Endothelial cell of umbilical vein (primary cell): Measurements from ENCODE around the gene ZC3H12A. TPM values are rescaled to one million over a fixed set of nuclear protein-coding genes. Genes with fewer than 3 reads are reported as not detected.

Source experiments
- BruUV-seq: library from RNA; stranded (reverse); fragments of 400-500 nt; replicated peaks from 2 replicates; lab custom pipeline; 2021; lab: Mats Ljungman, UMichigan
- CTCF ChIA-PET: fragments of 300-600, 350-600 bp; sonication (Branson Sonifier 250); formaldehyde crosslinking; loops from one replicate; lab custom pipeline; 2021; ENCODE audit warnings: antibody characterized with exemption, inconsistent platforms; lab: Charles Lee
- POLR2A ChIA-PET: fragments of 300-600, 350-600 bp; sonication (Branson Sonifier 250); formaldehyde crosslinking; loops from one replicate; lab custom pipeline; 2021; ENCODE audit warnings: antibody characterized with exemption, inconsistent platforms; lab: Charles Lee
- DNase-seq: peaks from one replicate; pipeline ENCODE4 v3.0.0-alpha.2; 2011; ENCODE audit warnings: low read depth, low spot score
- FAIRE-seq: peaks from 2 replicates; lab custom pipeline; 2011; peaks lifted over from hg19 to GRCh38; lab: Jason Lieb, UNC
- H2AFZ ChIP-seq: 2 replicates; pipeline ENCODE4 v1.6.0; 2012; ENCODE audit warnings: low read depth, low read length, control low read depth, inconsistent platforms
- H3K27ac ChIP-seq: 2 replicates; pipeline ENCODE4 v1.5.1; 2011; ENCODE audit warnings: low read depth, mild to moderate bottlenecking, control low read depth, low read length, moderate library complexity; ENCODE audit not compliant: insufficient read depth
- H3K27me3 ChIP-seq, 2 experiments: 2 replicates each; pipeline versions ENCODE4 v1.6.0 to v1.6.1; 2011; ENCODE audit warnings: low read length in 2 of 2, mixed read lengths in 1 of 2; ENCODE audit not compliant: control insufficient read depth in 2 of 2, insufficient read depth in 2 of 2
- H3K36me3 ChIP-seq, 2 experiments: 2 replicates in 1 of 2; 3 replicates in 1 of 2; pipeline ENCODE4 v1.5.1; 2011; ENCODE audit warnings: low read length in 2 of 2, mild to moderate bottlenecking in 1 of 2, moderate library complexity in 1 of 2; ENCODE audit not compliant: control insufficient read depth in 2 of 2, insufficient read depth in 2 of 2; ENCODE audit errors: extremely low read depth in 1 of 2
- H3K4me1 ChIP-seq: 3 replicates; pipeline ENCODE4 v1.5.1; 2011; ENCODE audit warnings: mild to moderate bottlenecking, low read length; ENCODE audit not compliant: control insufficient read depth, insufficient read depth; ENCODE audit errors: extremely low read depth
- H3K4me2 ChIP-seq: 2 replicates; pipeline ENCODE4 v1.6.1; 2011; ENCODE audit warnings: low read length, control low read depth, mixed read lengths; ENCODE audit not compliant: insufficient read depth
- H3K4me3 ChIP-seq, 3 experiments: fragments of 200-600 bp in 1 of 3; sonication (generic), shearing (Covaris generic) in 1 of 3; replicated peaks in 1 of 3; 2 replicates each; pipeline ENCODE4 v1.5.1; 2011 to 2016; ENCODE audit warnings: control low read depth in 3 of 3, low read length in 3 of 3, mild to moderate bottlenecking in 2 of 3, inconsistent platforms in 1 of 3, low read depth in 1 of 3, moderate library complexity in 1 of 3; ENCODE audit not compliant: insufficient read depth in 1 of 3
- H3K79me2 ChIP-seq: 2 replicates; pipeline ENCODE4 v1.6.0; 2012; ENCODE audit warnings: low read length, inconsistent platforms; ENCODE audit not compliant: control insufficient read depth, insufficient read depth
- H3K9ac ChIP-seq: replicated peaks from 2 replicates; pipeline ENCODE3; 2011; ENCODE audit warnings: low read length, control low read depth; ENCODE audit not compliant: insufficient read depth; ENCODE audit errors: extremely low read depth
- H3K9me1 ChIP-seq: replicated peaks from 3 replicates; pipeline ENCODE4 v1.6.0; 2011; ENCODE audit warnings: mild to moderate bottlenecking, low read length; ENCODE audit not compliant: control insufficient read depth, insufficient read depth; ENCODE audit errors: extremely low read depth
- H3K9me3 ChIP-seq: replicated peaks from 2 replicates; pipeline ENCODE4 v1.5.1; 2012; ENCODE audit warnings: low read length, inconsistent platforms; ENCODE audit not compliant: control insufficient read depth, insufficient read depth
- H4K20me1 ChIP-seq: replicated peaks from 2 replicates; pipeline ENCODE3; 2011; ENCODE audit warnings: mild to moderate bottlenecking, low read length; ENCODE audit not compliant: control insufficient read depth, insufficient read depth; ENCODE audit errors: extremely low read depth
- CTCF ChIP-seq, 2 donors: IDR thresholded peaks; 1 replicate in 1 of 2; 2 replicates in 1 of 2; pipeline ENCODE4 v1.5.1; 2011; ENCODE audit warnings: low read length in 2 of 2, mild to moderate bottlenecking in 2 of 2, moderate library complexity in 2 of 2, control low read depth in 1 of 2, inconsistent platforms in 1 of 2, low read depth in 1 of 2; ENCODE audit not compliant: insufficient read depth in 1 of 2; ENCODE audit errors: extremely low read depth in 1 of 2
- EZH2 ChIP-seq: IDR thresholded peaks from 2 replicates; pipeline ENCODE4 v1.6.1; 2012; ENCODE audit warnings: borderline replicate concordance, low read depth, mild to moderate bottlenecking, moderate library complexity, low read length, inconsistent platforms; ENCODE audit not compliant: severe bottlenecking
- FOS ChIP-seq: IDR thresholded peaks from 2 replicates; pipeline ENCODE4 v1.6.1; 2011; ENCODE audit warnings: mild to moderate bottlenecking, low read length, moderate library complexity, borderline replicate concordance; ENCODE audit not compliant: insufficient read depth
- GATA2 ChIP-seq: IDR thresholded peaks from 2 replicates; pipeline ENCODE4 v1.7.0; 2011; ENCODE audit warnings: low read depth, mild to moderate bottlenecking, moderate library complexity, mixed read lengths, low read length; ENCODE audit not compliant: insufficient read length, insufficient read depth
- JUN ChIP-seq: IDR thresholded peaks from 2 replicates; pipeline ENCODE4 v1.6.1; 2011; ENCODE audit warnings: borderline replicate concordance, low read depth; ENCODE audit not compliant: insufficient read length, insufficient read depth
- MAX ChIP-seq: IDR thresholded peaks from 2 replicates; pipeline ENCODE4 v1.6.1; 2011; ENCODE audit not compliant: insufficient read depth, insufficient read length
- MYC ChIP-seq: IDR thresholded peaks from one replicate; pipeline ENCODE4 v1.6.1; 2011; ENCODE audit warnings: mild to moderate bottlenecking, low read depth, low read length
- POLR2A ChIP-seq: IDR thresholded peaks from 2 replicates; pipeline ENCODE4 v1.6.1; 2012; ENCODE audit warnings: low read depth, mild to moderate bottlenecking, control low read depth, low read length
- POLR2AphosphoS5 ChIP-seq: IDR thresholded peaks from 2 replicates; pipeline ENCODE4 v1.6.1; 2012; ENCODE audit warnings: low read depth, mild to moderate bottlenecking, control low read depth, low read length, moderate library complexity; ENCODE audit not compliant: insufficient read depth
- dilution Hi-C: fragments of 300-500 bp; cut with MboI; formaldehyde crosslinking; loops from one replicate; pipeline ENCODE4 v1.15.0; 2019; ENCODE audit warnings: low sequenced_read_pairs; ENCODE audit not compliant: extremely low pct_ligation_motif_present
- intact Hi-C: fragments of 100-400 bp; cut with micrococcal nuclease; formaldehyde crosslinking; loops from one replicate; pipeline ENCODE4 v1.10.0; 2022
- polyA plus RNA-seq, 4 experiments: library from polyadenylated mRNA; depleted of rRNA in 3 of 4; stranded (reverse) in 3 of 4; unstranded in 1 of 4; fragments of >200 nt; gene quantifications; 2 replicates each; pipeline versions ENCODE4 v1.2.1 to v1.2.3, GENCODE V29; 2011 to 2012; ENCODE audit warnings: missing spikeins in 1 of 4
- total RNA-seq: library from RNA; stranded (reverse); gene quantifications from 2 replicates; pipeline ENCODE4 v1.2.3, GENCODE V29; 2021

ZC3H12A gene
- total and polyA plus RNA-seq, 2 donors (not counting 3 experiments of a cell fraction or from before 2014, with no cell fraction given), result 6.3 to 9.4 TPM

- Histone ChIP-seq H3K27ac (no peak overlapping the region), H4K20me1 (no peaks in the 10 kb centered on the region), H3K4me3 (no peak overlapping the region), H3K9me3 (no peaks in the 10 kb centered on the region), H3K9ac (no peak overlapping the region), H3K79me2 (no peaks in the 10 kb centered on the region), H2AFZ (no peak overlapping the region), H3K36me3 (no peaks in the 10 kb centered on the region), H3K4me1 (no peaks in the 10 kb centered on the region), H3K4me2 (no peak overlapping the region), H3K9me1 (no peaks in the 10 kb centered on the region), H3K27me3 (peaks cover 3 to 9% of the 10 kb centered on the region in 2 experiments)
- POLR2A ChIA-PET, result no interaction called here
- no TSS peak for BruUV-seq
- FAIRE-seq, result no peak
- dilution Hi-C loops (no loop called here), intact Hi-C loops (no loop called here)
- TF ChIP-seq CTCF (IDR thresholded peaks at IDR 0.05; ENCODE audit: extremely low read depth in 1 of 2, insufficient read depth in 1 of 2, low read depth in 1 of 2, low read length in 2 of 2), result no peak
- no peak for TF ChIP-seq EZH2
- no peak for TF ChIP-seq MAX
- no peak for TF ChIP-seq POLR2AphosphoS5
- TF ChIP-seq POLR2A, result no peak
- TF ChIP-seq GATA2, result no peak
- no peak for TF ChIP-seq FOS
- no peak for TF ChIP-seq MYC
- no peak for TF ChIP-seq JUN
- CTCF ChIA-PET, result interaction anchor here (0.7 to 1.1 kb wide), 2 partner anchors 12 to 41 kb away, joined by 3 to 5 read pairs; no protein-coding TSS in a partner anchor
- no peak for DNase-seq
These were observed 27.5 kb upstream of the ZC3H12A start for GRCh38 chr1:37446874-37447273.
